Measurements from ENCODE around the gene WDR43.
"Not testable (repeated sequence)": the region's sequence is repeated elsewhere in the genome, so short reads cannot be mapped to it uniquely, and the experiment has no call there.

The WDR43 gene

DNA sequence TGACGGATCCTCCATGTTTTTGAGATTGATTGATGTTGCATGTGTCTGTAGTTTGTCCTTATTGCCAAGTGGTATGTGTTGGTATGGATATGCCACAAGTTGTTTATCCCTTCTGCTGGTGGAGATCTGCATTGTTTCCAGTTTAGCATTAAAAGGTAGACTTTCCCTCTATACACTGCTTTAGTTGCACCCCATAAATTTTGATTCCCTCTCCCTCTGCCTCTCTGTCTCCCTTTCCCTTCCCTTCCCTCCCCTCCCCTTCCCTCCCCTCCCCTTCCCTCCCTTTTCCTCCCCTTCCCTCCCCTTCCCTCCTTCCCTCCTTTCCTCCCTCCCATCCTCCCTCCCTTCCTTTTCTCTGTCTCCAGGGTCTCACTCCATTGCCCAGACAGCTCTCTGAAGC, 68.0 kb downstream of the WDR43 start:
- no peak for DNase-seq (ENCODE audit: low read depth in 2 of 2)

DNA sequence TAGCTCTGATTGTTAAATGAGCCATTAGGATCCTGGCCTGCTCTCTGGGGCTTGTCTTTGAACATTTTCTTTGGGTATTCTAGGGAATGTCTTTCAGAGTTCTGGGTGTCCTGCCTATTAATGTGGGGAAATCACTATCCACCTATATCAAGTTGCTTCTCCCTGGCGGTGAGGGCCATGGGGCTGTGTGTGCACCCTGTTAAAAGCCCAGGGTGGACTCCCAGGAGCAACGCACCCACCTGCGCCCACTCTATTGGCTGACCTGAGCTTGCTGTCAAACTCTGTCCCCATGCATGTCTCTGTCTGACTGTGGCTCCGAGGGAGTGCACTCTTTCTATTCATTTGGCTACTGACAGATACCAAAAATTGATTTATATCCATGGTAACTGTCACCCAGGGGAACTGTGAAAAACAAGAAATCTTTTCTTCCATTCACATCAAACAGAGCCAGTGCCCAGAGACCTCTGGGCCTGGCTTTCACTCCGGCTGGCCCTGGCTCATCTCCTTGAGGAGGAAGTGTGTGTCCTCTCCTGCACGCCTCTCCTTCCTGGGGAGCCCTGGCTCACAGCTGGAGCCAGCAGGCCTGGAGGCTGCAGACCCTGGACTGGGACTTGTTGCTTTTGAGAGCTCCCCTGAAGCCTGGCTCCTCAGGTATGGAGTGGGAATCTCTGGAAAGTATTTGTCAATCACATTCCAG, 76.1 kb downstream of the WDR43 start:
- DNase-seq (ENCODE audit: low read depth in 2 of 2), result no peak

DNA sequence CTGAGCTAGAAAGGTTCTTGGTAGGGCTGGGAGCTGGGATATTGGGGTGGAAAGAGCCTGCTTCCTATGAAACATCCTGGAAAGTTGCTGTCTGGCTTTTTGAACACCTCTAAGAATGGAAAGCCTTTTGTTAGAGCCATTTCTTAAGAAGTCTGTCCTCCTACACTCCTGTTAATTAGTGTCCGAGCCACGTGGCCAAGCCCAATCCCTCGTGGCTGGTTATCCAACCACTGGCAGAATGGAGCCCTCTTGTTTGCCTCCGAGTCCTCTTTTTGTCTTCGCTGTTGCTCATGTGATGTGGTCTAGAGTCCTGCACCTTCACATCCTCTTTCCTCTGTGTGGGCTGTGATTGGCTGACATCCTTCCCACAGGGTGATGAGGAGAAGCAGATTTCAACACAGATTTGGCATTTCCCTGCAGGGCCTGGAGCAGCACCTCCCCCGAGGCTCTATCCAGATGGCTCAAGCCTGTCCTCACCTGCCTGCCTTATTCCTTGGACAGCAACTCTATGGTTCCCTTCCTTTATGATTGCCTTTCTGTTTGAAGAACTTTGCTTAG, 78.4 kb downstream of the WDR43 start:
- DNase-seq (ENCODE audit: low read depth in 2 of 2), result no peak

DNA sequence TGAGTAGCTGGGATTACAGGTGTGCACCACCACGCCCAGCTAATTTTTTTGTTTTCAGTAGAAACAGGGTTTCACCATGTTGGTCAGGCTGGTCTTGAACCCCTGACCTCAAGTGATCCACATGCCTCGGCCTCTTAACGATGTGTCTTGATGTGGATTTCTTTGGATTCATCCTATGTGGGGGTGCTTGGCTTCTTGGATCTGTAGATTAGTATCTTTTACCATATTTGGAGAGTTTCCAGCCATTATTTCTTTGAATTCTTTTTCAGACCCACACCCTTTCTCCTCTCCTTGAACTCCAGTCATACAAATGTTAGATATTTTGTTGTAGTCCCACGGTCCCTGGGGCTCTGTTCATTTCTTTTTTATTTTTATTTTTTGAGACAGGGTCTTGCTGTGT, 79.8 kb downstream of the WDR43 start:
- DNase-seq (ENCODE audit: low read depth in 2 of 2), result no peak

DNA sequence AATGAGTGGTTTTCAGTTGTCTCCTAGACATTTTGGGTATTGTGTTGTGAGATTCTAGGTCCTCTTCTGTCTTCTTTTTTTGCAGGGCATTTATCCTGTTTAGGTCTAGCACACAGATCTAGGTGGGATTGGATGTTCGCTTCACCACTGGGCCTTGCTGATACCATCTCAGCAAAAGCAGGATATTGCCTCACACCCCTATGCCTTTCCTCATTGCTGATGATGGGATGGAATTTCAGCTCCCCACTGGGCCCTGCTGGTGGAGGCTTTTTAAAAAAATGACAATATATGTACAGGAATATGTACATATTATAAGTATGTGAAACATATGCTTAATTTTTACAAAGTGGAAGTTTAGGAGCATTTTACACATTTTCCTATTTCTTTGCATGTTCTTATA, 81.2 kb downstream of the WDR43 start:
- DNase-seq (ENCODE audit: low read depth in 2 of 2), result no peak

DNA sequence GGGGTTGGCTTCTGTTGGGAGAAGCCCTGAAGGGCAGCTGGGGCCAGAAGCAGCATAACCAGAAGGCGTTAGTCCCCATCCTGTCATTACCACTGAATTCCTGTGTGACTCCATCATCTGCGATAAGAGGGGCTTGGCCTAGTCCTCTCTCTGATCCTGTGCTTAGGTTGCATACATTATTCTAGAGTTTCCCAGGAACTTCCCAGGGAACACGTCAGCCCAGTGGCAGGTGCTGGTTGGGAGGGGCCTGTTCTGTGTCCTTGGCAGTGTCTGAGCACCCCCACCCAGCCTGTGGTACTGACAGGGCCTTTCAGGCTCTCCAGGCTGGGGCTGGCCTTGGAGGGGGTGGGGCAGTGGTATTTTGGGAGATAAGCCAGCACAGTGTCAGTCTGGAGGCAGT, 82.1 kb downstream of the WDR43 start:
- DNase-seq (ENCODE audit: low read depth in 2 of 2), result no peak

DNA sequence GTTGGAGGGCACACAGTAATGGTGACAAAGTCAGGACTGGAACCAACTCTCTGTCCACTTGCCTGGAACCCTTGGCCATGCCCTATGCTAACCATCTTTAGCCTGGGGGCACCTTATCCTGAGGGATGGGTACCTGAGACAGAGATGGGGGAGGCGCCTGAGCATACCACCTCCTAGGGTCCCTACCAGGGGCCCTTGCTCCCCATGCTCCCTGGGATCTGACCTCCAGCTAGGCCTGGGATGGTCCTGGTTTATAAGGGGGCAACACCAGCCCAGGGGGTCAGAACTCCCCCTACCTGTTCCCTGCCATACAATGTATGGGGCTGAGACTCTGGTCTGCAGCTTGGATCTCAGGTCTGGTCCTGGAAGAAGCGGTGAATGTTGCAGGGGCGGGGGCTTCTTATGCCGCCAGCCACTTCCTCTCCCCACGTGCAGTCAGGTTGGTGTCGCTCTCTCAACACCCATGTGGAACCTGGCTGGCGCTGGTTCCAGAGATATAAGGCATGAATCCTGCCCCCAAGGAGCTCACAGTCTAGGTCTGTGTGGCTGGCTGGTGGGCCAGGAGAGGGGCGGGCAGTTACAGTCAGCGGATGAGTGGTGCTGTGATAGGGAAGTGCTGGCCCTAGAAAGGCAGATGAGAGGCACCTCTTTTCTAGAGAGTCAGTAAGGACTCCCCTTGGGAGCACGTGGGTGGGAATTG, 82.9 kb downstream of the WDR43 start:
- no peak for DNase-seq (ENCODE audit: low read depth in 2 of 2)

DNA sequence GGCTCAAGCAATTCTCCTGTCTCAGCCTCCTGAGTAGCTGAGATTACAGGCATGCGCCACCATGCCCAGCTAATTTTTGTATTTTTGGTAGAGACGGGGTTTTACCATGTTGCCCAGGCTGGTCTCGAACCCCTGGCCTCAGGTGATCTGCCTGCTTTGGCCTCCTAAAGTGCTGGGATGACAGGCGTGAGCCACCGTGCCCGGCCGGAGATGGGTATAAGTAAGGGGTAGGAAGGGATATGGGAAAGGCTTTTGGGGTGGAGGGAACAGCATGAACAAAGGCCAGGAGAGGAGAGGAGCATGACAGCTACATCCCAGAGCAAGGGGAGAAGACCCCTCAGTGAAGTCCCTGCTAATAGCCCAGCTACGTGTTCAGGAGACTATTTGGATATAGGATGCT, 83.5 kb downstream of the WDR43 start:
- not testable (repeated sequence) for DNase-seq (ENCODE audit: low read depth in 2 of 2)

DNA sequence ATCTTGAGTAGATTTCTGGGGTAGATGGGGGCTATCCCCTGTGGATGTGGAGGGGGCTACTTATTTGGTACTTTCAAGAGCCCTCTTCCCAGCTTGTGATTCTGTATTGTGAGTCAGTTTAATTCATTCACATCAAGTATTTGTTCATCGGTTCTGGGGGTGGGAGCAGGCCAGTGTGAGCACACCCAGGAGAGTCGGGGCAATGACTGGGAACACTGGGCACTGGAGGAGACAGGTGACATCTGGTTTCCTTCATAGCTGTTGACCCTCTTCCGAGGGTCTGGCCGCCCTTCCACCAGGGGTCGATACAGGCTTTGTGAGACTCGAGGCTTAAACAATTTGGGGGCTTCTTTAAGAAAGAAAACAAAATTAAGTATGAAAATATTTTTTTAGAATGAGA, 84.1 kb downstream of the WDR43 start:
- DNase-seq (ENCODE audit: low read depth in 2 of 2), result no peak

DNA sequence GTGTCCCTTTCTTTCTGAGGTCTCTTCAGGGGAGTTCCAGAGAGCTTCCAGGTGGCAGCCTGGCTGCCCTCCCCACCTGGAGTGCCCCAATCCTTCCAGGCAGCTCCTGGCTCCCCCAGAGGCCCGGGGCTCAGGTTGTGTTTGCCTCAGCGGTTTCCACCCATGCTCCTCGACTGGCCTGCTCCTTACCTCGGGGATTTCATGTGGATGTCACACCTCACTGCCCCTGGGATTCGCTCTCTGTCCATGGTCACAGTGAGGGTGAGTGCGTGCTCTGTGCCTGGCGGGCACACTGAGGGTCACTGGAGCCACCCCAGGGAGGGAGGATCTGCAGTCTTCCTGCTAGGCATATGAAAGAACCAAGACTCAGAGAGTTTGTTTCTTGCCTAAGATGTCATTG, 84.6 kb downstream of the WDR43 start:
- no peak for DNase-seq (ENCODE audit: low read depth in 2 of 2)

DNA sequence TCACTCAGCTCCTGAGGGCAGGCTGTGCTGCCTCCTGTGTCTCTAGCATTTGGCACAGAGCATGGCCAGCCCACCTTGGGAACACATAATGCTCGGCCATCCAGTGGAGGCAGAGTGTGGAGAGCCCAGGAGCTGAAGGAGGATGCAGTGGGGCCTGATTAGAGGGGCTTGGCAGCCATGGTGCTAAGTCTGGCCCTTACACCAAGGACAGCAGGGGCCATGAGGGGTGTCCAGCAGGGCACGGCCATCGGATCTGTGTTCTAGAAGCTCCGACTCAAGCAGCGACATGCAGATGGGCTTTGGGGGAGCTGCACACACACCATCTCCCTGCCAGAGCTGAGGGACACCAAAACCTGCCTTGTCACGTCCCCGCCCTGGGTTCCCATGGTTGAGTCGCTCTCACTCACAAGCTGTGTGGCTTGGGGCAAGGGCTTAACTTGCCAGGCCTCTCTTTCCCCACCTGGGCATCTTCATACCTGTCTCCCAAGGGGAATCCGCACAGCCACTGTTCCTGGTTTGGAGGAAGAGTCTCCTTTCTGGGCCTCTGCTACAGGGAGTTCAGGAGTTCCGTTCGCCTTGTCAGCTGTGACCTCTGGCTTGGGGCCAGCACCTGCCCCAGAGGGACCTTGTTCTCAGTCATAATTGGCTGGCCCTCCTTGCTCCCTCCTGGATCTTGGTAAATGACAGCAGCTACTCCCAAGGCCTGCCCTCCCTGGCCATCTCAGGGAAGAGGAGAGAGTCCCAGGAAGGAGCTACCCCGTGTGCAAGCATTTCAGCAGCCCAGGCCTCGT, 85.3 kb downstream of the WDR43 start:
- DNase-seq (ENCODE audit: low read depth in 2 of 2), result no peak

DNA sequence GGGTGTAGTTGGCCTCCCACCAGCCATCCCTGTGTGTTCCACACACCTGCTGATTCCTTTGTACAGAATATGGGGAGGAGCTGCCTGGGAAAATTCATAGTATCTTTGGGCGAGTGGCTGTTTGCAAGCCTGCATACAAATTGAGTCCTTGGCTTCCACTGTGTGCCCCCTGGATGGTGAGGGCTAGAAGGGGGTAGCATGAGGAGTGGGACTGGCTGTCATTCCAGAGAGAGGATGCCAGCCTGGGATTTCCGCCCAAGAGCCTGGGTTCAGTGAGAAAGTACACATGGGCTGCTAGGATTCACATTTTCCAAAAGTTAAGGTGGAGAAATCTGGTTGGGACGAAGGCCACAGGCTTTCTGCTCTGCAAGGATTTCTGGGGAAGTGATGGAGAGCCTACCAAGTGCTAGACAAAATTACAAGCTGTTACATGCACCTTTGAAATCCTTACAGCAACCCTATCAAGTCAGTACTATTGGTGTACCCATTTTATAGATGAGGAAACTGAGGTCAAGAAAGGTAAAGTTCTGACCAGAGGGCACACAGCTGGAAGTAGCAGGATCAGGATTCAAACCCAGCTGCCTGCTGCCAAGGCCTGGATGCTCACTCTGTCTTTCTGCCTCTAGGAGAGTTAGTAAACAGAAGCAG, 86.0 kb downstream of the WDR43 start:
- DNase-seq (ENCODE audit: low read depth in 2 of 2), result no peak

DNA sequence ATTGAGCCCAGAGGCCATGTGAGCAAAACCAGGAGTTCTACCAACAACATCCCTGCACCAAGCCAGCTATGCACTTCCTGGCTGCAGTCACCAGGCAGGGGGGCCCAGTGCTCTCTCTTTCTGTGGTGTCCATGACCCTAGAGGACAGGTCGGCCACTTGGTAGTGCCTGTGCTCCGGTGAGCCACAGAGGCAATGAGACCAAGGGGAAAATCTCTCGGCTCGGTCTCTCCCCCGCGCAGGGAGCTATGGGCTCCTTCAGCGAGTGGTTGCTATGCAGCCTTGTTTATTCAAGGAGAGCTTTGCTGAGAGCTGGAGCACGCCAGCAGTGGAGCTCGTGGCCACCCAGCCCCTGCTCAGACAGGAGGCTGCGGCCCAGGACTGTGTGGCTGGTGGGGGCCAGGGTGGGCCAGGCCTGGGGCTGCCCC, 86.6 kb downstream of the WDR43 start, which contains the start of gene TOGARAM2:
Gene TOGARAM2, plus strand, starts transcription at position 283 of the 426 bp plus-strand sequence. CDS start 13,537 bp downstream, outside the sequence.
- DNase-seq (ENCODE audit: low read depth in 2 of 2), result no peak

DNA sequence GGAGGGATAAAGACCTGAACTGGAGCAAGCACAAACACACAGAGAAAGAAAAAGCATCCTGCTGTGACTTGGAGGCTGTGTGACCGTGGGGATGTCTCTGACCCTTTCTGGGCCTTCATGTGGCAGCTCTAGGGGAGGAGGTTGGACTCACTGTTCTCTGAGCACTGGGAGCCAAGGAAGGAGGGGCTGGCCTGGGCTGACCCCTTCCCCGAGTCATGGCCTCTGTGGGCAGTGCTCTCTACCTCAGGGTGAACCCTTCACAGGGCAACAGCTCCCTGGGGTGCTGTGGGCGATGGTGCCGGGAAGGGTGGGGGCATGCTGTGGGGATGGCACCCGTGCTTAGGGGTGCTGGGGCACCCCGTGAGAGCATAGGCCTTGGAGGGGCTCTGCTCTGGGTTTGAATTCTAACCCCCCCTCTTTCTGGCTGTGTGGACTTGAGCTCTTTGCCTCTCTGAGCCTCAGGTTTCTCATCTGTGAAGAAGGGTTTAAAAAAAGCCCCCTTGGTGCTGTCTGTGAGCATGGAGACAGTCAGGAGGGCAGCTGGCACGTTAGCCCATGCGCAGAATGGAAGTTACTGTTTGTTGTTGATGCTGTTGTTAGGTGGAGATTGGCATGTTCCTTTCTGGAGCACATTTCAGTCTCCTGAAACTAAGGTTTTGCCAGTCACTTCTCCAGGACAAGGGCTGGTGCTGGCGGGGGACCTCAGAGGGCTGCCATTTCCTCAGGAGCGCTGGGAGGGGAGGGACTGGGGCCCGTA, 87.3 kb downstream of the WDR43 start:
- no peak for DNase-seq (ENCODE audit: low read depth in 2 of 2)

DNA sequence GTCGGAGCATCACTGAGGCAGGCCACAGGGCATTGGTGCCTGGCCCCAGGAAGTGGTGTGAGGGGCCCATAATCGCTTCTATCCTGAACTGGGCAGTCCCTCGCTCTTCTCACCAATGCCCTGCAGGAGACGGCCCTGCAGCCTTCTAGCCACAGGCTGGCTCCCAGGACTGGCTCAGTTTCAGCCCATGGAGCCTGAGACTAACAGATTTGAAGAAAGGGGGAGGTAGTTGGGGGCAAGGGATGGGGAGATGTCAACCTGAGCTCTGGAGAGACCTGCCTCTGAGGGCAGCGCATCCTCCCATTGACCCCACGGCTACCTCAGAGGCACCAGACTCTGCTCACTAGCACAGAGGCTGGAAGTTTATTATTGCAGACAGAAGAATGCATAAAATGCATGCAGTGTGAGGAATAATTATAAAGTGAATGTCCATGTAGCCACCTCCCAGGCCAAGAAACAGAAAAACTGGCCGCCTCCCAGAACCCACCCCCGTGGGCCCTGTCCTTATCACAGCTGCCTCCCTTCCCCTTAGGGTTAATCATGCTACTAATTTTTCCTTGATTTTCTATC, 88.0 kb downstream of the WDR43 start:
- no peak for DNase-seq (ENCODE audit: low read depth in 2 of 2)

DNA sequence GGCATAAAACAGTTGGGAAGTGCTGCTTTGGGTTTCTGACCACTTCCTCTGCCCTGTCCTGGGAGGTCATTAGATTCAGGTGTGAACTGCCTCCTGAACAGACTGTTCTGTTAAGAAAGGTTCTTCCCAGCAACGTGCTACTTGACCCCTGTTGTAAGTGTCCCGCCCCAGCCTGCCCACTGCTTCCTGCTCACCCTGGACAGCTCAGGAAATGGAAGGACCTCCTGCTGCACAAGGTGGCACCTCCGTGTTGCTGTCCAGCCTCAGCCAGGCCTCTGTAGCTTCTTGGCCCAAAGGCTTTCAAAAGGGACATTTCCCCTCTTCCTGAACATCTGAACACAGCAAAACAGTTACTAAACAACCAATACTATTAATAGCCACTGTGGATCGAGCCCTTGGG, 92.0 kb downstream of the WDR43 start:
- no peak for DNase-seq (ENCODE audit: low read depth in 2 of 2)

DNA sequence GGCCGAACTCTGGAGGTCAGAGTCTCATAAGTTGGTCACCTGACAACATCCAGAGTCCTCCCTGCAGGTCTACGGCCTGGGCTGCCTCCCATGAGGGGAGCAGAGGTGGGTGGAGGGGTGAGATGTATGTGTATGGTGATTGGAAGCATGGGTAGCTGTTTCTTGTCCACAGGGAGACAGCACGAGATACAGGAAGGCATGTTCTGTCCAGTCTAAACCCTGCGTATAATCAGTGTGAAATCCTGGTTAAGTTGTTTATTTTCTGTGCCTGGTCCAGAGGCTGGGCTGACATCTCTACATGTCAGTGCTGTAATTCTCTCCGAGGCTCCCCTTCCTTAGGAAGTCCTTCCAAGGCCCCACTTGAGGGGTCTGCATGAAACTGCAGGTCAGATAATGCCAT, 95.5 kb downstream of the WDR43 start:
- no peak for DNase-seq (ENCODE audit: low read depth in 2 of 2)

DNA sequence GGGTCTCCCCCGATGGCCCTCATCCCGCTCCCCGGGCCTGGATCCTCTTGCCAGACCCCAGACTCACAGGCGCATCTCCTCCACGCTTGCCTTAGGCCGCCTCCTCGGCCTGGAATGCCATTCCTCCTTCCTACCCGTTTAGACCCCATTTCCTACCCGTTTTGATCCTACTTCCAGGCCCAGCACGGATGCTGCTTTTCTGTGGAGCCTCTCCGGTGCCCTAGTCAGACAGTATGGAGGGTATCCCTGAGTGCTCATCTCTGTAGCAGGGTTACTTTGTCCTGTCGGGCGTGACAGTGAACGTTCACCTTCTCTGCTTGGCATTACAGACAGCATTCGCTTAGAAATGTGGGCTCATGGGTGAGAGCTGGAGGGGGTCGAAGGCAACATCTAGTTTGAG, 96.0 kb downstream of the WDR43 start:
- no peak for DNase-seq (ENCODE audit: low read depth in 2 of 2)

DNA sequence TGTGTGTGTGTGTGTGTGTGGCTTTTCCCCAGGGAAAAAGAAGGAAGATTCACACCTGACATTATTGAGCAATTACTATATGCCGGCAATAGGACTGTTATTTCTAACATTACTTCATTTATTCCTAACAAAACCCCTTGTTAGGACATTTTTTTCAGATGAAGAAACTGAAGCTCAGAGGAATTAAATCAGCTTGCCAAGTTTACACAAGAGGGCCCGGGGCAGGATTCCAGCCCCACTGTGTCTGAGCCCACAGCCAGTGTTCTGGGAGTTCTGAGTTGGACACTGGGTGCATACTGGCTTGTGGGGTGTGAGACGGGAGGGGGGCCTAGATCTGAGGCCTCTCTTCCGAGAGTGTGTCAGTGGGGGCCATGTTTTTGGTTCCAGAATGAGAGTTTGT, 96.6 kb downstream of the WDR43 start:
- no peak for DNase-seq (ENCODE audit: low read depth in 2 of 2)

DNA sequence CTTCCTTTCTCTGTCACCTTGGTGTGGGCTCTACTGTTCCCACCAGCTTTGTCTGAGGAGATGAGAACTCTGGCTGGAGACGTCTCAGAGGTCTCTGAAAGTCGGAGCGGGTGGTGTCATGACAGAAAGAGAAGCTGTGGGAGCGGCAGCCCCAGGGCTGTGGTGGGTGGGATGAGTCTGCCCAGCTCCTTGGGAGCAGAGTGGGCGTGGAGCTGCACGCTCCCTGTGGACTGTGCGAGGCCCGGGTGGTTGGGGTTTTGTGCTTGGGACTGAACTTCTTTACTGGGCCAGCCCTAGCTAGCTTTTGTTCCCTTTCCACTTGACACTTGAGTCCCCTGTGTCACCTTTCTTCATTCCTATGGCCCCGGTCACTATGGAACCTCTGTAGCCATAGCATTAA, 97.0 kb downstream of the WDR43 start:
- no peak for DNase-seq (ENCODE audit: low read depth in 2 of 2)
